Dermis blood vessel endothelial cell (primary cell): ENCODE measurements around the gene LRRC30. TPM values are rescaled to one million over a fixed set of nuclear protein-coding genes. Genes with fewer than 3 reads are reported as not detected.
"Not testable (repeated sequence)": the region's sequence is repeated elsewhere in the genome, so short reads cannot be mapped to it uniquely, and the experiment has no call there.

ENCODE experiments used
- DNase-seq: peaks from one replicate; pipeline ENCODE4 v3.0.0; 2010
- total RNA-seq: library from RNA; depleted of rRNA; stranded (reverse); fragments of >200 nt; gene quantifications from 2 replicates; pipeline ENCODE4 v1.2.3, GENCODE V29; 2014

LRRC30 gene
- total RNA-seq = not detected in 2 replicates

- no peak for DNase-seq
Measured at GRCh38 chr18:7230626-7231349, at the start of gene LRRC30. TSS of gene LRRC30 (plus strand) at chr18:7231089. CDS start at chr18:7231139, 50 bp downstream.

GRCh38 chr18:7185701-7186100 lies 45.2 kb upstream of the LRRC30 start:
- no peak for DNase-seq

GRCh38 chr18:7190547-7191156 lies 40.2 kb upstream of the LRRC30 start:
- DNase-seq = no peak

- DNase-seq = no peak
Measured at GRCh38 chr18:7191736-7192135, 39.2 kb upstream of the LRRC30 start.

- no peak for DNase-seq
Measured at GRCh38 chr18:7195266-7195665, 35.6 kb upstream of the LRRC30 start.

- DNase-seq = no peak
Measured at GRCh38 chr18:7196421-7196820, 34.5 kb upstream of the LRRC30 start.

GRCh38 chr18:7197854-7198253 lies 33.0 kb upstream of the LRRC30 start:
- DNase-seq = no peak

GRCh38 chr18:7198326-7198725 lies 32.6 kb upstream of the LRRC30 start:
- no peak for DNase-seq

GRCh38 chr18:7201096-7201495 lies 29.8 kb upstream of the LRRC30 start:
- DNase-seq = no peak

GRCh38 chr18:7202169-7202568 lies 28.7 kb upstream of the LRRC30 start:
- no peak for DNase-seq

GRCh38 chr18:7203601-7204000 lies 27.3 kb upstream of the LRRC30 start:
- DNase-seq = not testable (repeated sequence)

GRCh38 chr18:7205346-7205745 lies 25.5 kb upstream of the LRRC30 start:
- DNase-seq = no peak

GRCh38 chr18:7206217-7206616 lies 24.7 kb upstream of the LRRC30 start:
- DNase-seq = no peak

- DNase-seq = no peak
Measured at GRCh38 chr18:7207366-7207915, 23.4 kb upstream of the LRRC30 start.

- peak; percentile 86 for DNase-seq
Measured at GRCh38 chr18:7221424-7222155, 9.3 kb upstream of the LRRC30 start.

- DNase-seq = no peak
Measured at GRCh38 chr18:7224198-7224597, 6.7 kb upstream of the LRRC30 start.

- no peak for DNase-seq
Measured at GRCh38 chr18:7232218-7232617, 1.3 kb downstream of the LRRC30 start.

GRCh38 chr18:7233134-7233810 lies 2.4 kb downstream of the LRRC30 start:
- no peak for DNase-seq

- DNase-seq = no peak
Measured at GRCh38 chr18:7234091-7234490, 3.2 kb downstream of the LRRC30 start.

GRCh38 chr18:7234956-7235355 lies 4.1 kb downstream of the LRRC30 start:
- DNase-seq = no peak

- DNase-seq = no peak
Measured at GRCh38 chr18:7236072-7236471, 5.2 kb downstream of the LRRC30 start.

GRCh38 chr18:7236933-7237332 lies 6.0 kb downstream of the LRRC30 start:
- no peak for DNase-seq
